ENCODE results near the gene PRIMPOL.

GRCh38 chr4:184733654-184734524 is 84.4 kb downstream of the PRIMPOL start, which contains the start of gene CENPU:
- peak; percentile 94 for TF ChIP-seq POLR2A (IDR thresholded peaks at IDR 0.05; ENCODE audit: low read length)
- no peak for TF ChIP-seq GATA1 (IDR thresholded peaks at IDR 0.05; ENCODE audit: low read depth, low read length)

Data from erythroblast (primary cell).